ENCODE measurements around the gene SAYSD1. TPM values are rescaled to one million over a fixed set of nuclear protein-coding genes. Genes with fewer than 3 reads are reported as not detected.

SAYSD1 gene
- total RNA-seq, 2 donors from 2014 or later: 11.1 to 11.2 TPM

- intact Hi-C loops (cut with DNase I): no loop called here
- no peak for DNase-seq (ENCODE audit: low spot score)
Measured at GRCh38 chr6:39083231-39083634, 31.8 kb downstream of the SAYSD1 start.

GRCh38 chr6:39082310-39082709, 32.7 kb downstream of the SAYSD1 start:
- intact Hi-C loops (cut with DNase I): no loop called here
- no peak for DNase-seq (ENCODE audit: low spot score)

GRCh38 chr6:39080246-39080875, 34.6 kb downstream of the SAYSD1 start:
- intact Hi-C loops (cut with DNase I): loop anchor here in 1 of 2 donors (1.0 kb wide), 1 partner anchor 39 kb away; no protein-coding TSS in a partner anchor
- DNase-seq (ENCODE audit: low spot score): no peak

GRCh38 chr6:39079197-39080125, 35.5 kb downstream of the SAYSD1 start:
- no peak for DNase-seq (ENCODE audit: low spot score)
- intact Hi-C loops (cut with DNase I): loop anchor here in 1 of 2 donors (1.0 kb wide), 1 partner anchor 38 kb away; no protein-coding TSS in a partner anchor

GRCh38 chr6:39078695-39079094, 36.3 kb downstream of the SAYSD1 start:
- no peak for DNase-seq (ENCODE audit: low spot score)
- intact Hi-C loops (cut with DNase I): no loop called here

- DNase-seq (ENCODE audit: low spot score): no peak
- intact Hi-C loops (cut with DNase I): no loop called here
Measured at GRCh38 chr6:39077882-39078594, 36.9 kb downstream of the SAYSD1 start.

GRCh38 chr6:39076623-39077535, 38.1 kb downstream of the SAYSD1 start:
- no peak for DNase-seq (ENCODE audit: low spot score)
- intact Hi-C loops (cut with DNase I): no loop called here

- DNase-seq (ENCODE audit: low spot score): no peak
- intact Hi-C loops (cut with DNase I): no loop called here
Measured at GRCh38 chr6:39075807-39076622, 39.0 kb downstream of the SAYSD1 start.

GRCh38 chr6:39075010-39075686, 39.8 kb downstream of the SAYSD1 start:
- no peak for DNase-seq (ENCODE audit: low spot score)
- intact Hi-C loops (cut with DNase I): no loop called here

- no peak for DNase-seq (ENCODE audit: low spot score)
- intact Hi-C loops (cut with DNase I): no loop called here
Measured at GRCh38 chr6:39074486-39074885, 40.5 kb downstream of the SAYSD1 start.

GRCh38 chr6:39073471-39074355, 41.3 kb downstream of the SAYSD1 start:
- no peak for DNase-seq (ENCODE audit: low spot score)
- intact Hi-C loops (cut with DNase I): no loop called here

- intact Hi-C loops (cut with DNase I): no loop called here
- DNase-seq (ENCODE audit: low spot score): no peak
Measured at GRCh38 chr6:39072830-39073229, 42.2 kb downstream of the SAYSD1 start.

- intact Hi-C loops (cut with DNase I): no loop called here
- DNase-seq (ENCODE audit: low spot score): no peak
Measured at GRCh38 chr6:39068391-39068790, 46.6 kb downstream of the SAYSD1 start.

GRCh38 chr6:39065561-39065960, 49.4 kb downstream of the SAYSD1 start:
- intact Hi-C loops (cut with DNase I): loop anchor here in 1 of 2 donors (1.0 kb wide), 1 partner anchor 33 kb away; no protein-coding TSS in a partner anchor
- DNase-seq (ENCODE audit: low spot score): peak; percentile 53

- peak; percentile 14 for DNase-seq (ENCODE audit: low spot score)
- intact Hi-C loops (cut with DNase I): no loop called here
Measured at GRCh38 chr6:39063526-39063925, 51.5 kb downstream of the SAYSD1 start.

- intact Hi-C loops (cut with DNase I): no loop called here
- DNase-seq (ENCODE audit: low spot score): peak; percentile 73
Measured at GRCh38 chr6:39062014-39062740, 52.8 kb downstream of the SAYSD1 start.

Measured in posterior vena cava (tissue), 2 donors.